ENCODE results near the gene G6PC1.

The G6PC1 gene

GRCh38 chr17:42928714-42929496 is 28.3 kb downstream of the G6PC1 start (continued):
- TF ChIP-seq ZNF514 (tag by site-specific recombination; IDR thresholded peaks at IDR 0.05): no peak
- TF ChIP-seq, protein P1, sequence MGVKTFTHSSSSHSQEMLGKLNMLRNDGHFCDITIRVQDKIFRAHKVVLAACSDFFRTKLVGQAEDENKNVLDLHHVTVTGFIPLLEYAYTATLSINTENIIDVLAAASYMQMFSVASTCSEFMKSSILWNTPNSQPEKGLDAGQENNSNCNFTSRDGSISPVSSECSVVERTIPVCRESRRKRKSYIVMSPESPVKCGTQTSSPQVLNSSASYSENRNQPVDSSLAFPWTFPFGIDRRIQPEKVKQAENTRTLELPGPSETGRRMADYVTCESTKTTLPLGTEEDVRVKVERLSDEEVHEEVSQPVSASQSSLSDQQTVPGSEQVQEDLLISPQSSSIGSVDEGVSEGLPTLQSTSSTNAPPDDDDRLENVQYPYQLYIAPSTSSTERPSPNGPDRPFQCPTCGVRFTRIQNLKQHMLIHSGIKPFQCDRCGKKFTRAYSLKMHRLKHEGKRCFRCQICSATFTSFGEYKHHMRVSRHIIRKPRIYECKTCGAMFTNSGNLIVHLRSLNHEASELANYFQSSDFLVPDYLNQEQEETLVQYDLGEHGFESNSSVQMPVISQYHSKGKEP (tag by site-specific recombination; IDR thresholded peaks at IDR 0.05): no peak
- TF ChIP-seq ZNF155 (tag by site-specific recombination; IDR thresholded peaks at IDR 0.05): no peak
- TF ChIP-seq ZNF830 (tag by site-specific recombination; IDR thresholded peaks at IDR 0.05; ENCODE audit: low read depth): no peak
- no peak for TF ChIP-seq ZIC2 (tag by site-specific recombination; IDR thresholded peaks at IDR 0.05)
- TF ChIP-seq, protein P2, sequence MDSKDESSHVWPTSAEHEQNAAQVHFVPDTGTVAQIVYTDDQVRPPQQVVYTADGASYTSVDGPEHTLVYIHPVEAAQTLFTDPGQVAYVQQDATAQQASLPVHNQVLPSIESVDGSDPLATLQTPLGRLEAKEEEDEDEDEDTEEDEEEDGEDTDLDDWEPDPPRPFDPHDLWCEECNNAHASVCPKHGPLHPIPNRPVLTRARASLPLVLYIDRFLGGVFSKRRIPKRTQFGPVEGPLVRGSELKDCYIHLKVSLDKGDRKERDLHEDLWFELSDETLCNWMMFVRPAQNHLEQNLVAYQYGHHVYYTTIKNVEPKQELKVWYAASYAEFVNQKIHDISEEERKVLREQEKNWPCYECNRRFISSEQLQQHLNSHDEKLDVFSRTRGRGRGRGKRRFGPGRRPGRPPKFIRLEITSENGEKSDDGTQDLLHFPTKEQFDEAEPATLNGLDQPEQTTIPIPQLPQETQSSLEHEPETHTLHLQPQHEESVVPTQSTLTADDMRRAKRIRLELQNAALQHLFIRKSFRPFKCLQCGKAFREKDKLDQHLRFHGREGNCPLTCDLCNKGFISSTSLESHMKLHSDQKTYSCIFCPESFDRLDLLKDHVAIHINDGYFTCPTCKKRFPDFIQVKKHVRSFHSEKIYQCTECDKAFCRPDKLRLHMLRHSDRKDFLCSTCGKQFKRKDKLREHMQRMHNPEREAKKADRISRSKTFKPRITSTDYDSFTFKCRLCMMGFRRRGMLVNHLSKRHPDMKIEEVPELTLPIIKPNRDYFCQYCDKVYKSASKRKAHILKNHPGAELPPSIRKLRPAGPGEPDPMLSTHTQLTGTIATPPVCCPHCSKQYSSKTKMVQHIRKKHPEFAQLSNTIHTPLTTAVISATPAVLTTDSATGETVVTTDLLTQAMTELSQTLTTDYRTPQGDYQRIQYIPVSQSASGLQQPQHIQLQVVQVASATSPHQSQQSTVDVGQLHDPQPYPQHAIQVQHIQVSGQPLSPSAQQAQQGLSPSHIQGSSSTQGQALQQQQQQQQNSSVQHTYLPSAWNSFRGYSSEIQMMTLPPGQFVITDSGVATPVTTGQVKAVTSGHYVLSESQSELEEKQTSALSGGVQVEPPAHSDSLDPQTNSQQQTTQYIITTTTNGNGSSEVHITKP (tag by site-specific recombination; IDR thresholded peaks at IDR 0.05): no peak
- TF ChIP-seq ZNF292 (tag by site-specific recombination; IDR thresholded peaks at IDR 0.05; ENCODE audit: borderline replicate concordance, low read depth): no peak

DNA sequence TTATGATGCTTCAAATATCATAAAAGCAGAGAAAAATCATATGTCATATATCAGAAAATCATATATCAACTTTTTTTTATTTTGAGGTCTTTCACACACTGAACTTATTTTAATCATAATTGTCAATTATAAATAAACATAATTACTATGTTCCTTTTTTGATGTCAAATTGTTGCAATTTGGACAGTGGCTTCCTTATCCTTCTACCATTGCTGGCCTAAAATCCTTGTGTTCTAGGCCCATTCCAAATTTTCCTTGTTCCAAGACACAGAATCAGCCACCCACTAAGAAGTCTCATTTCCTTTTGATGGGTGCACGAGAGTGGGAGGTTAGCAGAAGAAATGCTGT is 28.9 kb downstream of the G6PC1 start:
- H3K27ac ChIP-seq (ENCODE audit: extremely low read depth, low read depth, low read length): no peak overlapping the region
- no peaks in the 10 kb centered on the region for H3K9me3 ChIP-seq (ENCODE audit: control insufficient read depth, insufficient read depth, low read depth, low read length)
- CTCF ChIA-PET: interaction anchor here (0.6 to 4.4 kb wide), 18 partner anchors 8 to 351 kb away, joined by 3 to 47 read pairs (median 4); partner anchors contain the start of gene AOC2
- no peaks in the 10 kb centered on the region for H3K4me1 ChIP-seq (ENCODE audit: control insufficient read depth, insufficient read depth, low read length)
- H3K4me3 ChIP-seq (ENCODE audit: low read depth, low read length): no peak overlapping the region
- TF ChIP-seq ZNF175 (tag by site-specific recombination; IDR thresholded peaks at IDR 0.05) (no peak), ZNF335 (tag by site-specific recombination; conservative IDR thresholded peaks at IDR 0.05) (no peak), AEBP2 (tag by site-specific recombination; IDR thresholded peaks at IDR 0.05; ENCODE audit: borderline replicate concordance) (no peak)
- POLR2A ChIA-PET: interaction anchor here (0.8 to 1.5 kb wide), 3 partner anchors 82 to 105 kb away, joined by 3 to 6 read pairs (median 3); partner anchors contain the start of genes AOC2 and BECN1
- no peaks in the 10 kb centered on the region for H3K36me3 ChIP-seq (ENCODE audit: control insufficient read depth in 2 of 2, insufficient read depth in 1 of 2, low read length in 2 of 2)

- Histone ChIP-seq H3K4me1 (ENCODE audit: control insufficient read depth, insufficient read depth, low read length) (no peaks in the 10 kb centered on the region), H3K27ac (ENCODE audit: extremely low read depth, low read depth, low read length) (no peak overlapping the region), H3K4me3 (ENCODE audit: low read depth, low read length) (no peak overlapping the region), H3K9me3 (ENCODE audit: control insufficient read depth, insufficient read depth, low read depth, low read length) (no peaks in the 10 kb centered on the region), H3K36me3 (ENCODE audit: control insufficient read depth in 2 of 2, insufficient read depth in 1 of 2, low read length in 2 of 2) (no peaks in the 10 kb centered on the region)
- POLR2A ChIA-PET: no interaction called here
- CTCF ChIA-PET: interaction anchor here (0.5 to 4.0 kb wide), 37 partner anchors 8 to 837 kb away, joined by 3 to 81 read pairs (median 4); partner anchors contain the start of genes AOC2, BECN1, PSMC3IP and PSME3
- TF ChIP-seq ZNF302 (tag by site-specific recombination; IDR thresholded peaks at IDR 0.05; ENCODE audit: low read depth): no peak
- no peak for TF ChIP-seq ZNF391 (tag by site-specific recombination; IDR thresholded peaks at IDR 0.05; ENCODE audit: borderline replicate concordance, low read depth)
- TF ChIP-seq ZNF837 (tag by site-specific recombination; IDR thresholded peaks at IDR 0.05): no peak
- TF ChIP-seq, protein P1 (tag by site-specific recombination; IDR thresholded peaks at IDR 0.05): no peak
- no peak for TF ChIP-seq ZNF341 (tag by site-specific recombination; IDR thresholded peaks at IDR 0.05; ENCODE audit: low read depth)
- TF ChIP-seq BCL11A (tag by site-specific recombination; IDR thresholded peaks at IDR 0.05; ENCODE audit: low read depth): no peak
- TF ChIP-seq TRIM28 (IDR thresholded peaks at IDR 0.05; ENCODE audit: borderline replicate concordance, low read length): no peak
- no peak for TF ChIP-seq ZNF830 (tag by site-specific recombination; IDR thresholded peaks at IDR 0.05; ENCODE audit: low read depth)
- TF ChIP-seq, protein P3, sequence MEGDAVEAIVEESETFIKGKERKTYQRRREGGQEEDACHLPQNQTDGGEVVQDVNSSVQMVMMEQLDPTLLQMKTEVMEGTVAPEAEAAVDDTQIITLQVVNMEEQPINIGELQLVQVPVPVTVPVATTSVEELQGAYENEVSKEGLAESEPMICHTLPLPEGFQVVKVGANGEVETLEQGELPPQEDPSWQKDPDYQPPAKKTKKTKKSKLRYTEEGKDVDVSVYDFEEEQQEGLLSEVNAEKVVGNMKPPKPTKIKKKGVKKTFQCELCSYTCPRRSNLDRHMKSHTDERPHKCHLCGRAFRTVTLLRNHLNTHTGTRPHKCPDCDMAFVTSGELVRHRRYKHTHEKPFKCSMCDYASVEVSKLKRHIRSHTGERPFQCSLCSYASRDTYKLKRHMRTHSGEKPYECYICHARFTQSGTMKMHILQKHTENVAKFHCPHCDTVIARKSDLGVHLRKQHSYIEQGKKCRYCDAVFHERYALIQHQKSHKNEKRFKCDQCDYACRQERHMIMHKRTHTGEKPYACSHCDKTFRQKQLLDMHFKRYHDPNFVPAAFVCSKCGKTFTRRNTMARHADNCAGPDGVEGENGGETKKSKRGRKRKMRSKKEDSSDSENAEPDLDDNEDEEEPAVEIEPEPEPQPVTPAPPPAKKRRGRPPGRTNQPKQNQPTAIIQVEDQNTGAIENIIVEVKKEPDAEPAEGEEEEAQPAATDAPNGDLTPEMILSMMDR (tag by site-specific recombination; IDR thresholded peaks at IDR 0.05): peak; percentile 66
These were observed 37.4 kb downstream of the G6PC1 start for GRCh38 chr17:42937712-42938596.
